ENCODE data around the gene EML6. TPM values are rescaled to one million over a fixed set of nuclear protein-coding genes. Genes with fewer than 3 reads are reported as not detected.

EML6 gene
- total RNA-seq, 1 experiment from 2014 or later: 5.2 TPM

- H3K4me3 Mint-ChIP-seq (ENCODE audit: unreplicated experiment): no peak overlapping the region
- no peak overlapping the region for H3K4me3 ChIP-seq (ENCODE audit: low read depth, low read length)
- DNase-seq: no peak
- intact Hi-C loops (cut with micrococcal nuclease; ENCODE audit: unreplicated experiment): no loop called here
- ChIA-PET POLR2A (no interaction called here), CTCF (no interaction called here)
- H3K27me3 ChIP-seq (replicated peaks; ENCODE audit: control insufficient read depth, insufficient read depth, low read length): no peaks in the 10 kb centered on the region
- no peaks in the 10 kb centered on the region for H3K4me1 ChIP-seq
- no TSS peak for BruUV-seq (replicated peaks)
- peaks cover 12% of the 10 kb centered on the region for H3K4me1 Mint-ChIP-seq (ENCODE audit: low read depth, unreplicated experiment)
- H3K27ac Mint-ChIP-seq (ENCODE audit: unreplicated experiment): no peak overlapping the region
- H3K27me3 Mint-ChIP-seq (ENCODE audit: insufficient read depth, unreplicated experiment): no peaks in the 10 kb centered on the region
- TF ChIP-seq, protein P1, sequence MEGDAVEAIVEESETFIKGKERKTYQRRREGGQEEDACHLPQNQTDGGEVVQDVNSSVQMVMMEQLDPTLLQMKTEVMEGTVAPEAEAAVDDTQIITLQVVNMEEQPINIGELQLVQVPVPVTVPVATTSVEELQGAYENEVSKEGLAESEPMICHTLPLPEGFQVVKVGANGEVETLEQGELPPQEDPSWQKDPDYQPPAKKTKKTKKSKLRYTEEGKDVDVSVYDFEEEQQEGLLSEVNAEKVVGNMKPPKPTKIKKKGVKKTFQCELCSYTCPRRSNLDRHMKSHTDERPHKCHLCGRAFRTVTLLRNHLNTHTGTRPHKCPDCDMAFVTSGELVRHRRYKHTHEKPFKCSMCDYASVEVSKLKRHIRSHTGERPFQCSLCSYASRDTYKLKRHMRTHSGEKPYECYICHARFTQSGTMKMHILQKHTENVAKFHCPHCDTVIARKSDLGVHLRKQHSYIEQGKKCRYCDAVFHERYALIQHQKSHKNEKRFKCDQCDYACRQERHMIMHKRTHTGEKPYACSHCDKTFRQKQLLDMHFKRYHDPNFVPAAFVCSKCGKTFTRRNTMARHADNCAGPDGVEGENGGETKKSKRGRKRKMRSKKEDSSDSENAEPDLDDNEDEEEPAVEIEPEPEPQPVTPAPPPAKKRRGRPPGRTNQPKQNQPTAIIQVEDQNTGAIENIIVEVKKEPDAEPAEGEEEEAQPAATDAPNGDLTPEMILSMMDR (IDR thresholded peaks at IDR 0.05; ENCODE audit: insufficient read depth in 1 of 2, low read depth in 1 of 2, low read length in 1 of 2, severe bottlenecking in 1 of 2, unreplicated experiment in 1 of 2): no peak
- no peaks in the 10 kb centered on the region for H3K9me3 ChIP-seq
- H3K36me3 ChIP-seq (ENCODE audit: control insufficient read depth, insufficient read depth, low read length): no peaks in the 10 kb centered on the region
- H3K9me3 Mint-ChIP-seq (ENCODE audit: unreplicated experiment): no peaks in the 10 kb centered on the region
- H3K36me3 Mint-ChIP-seq (ENCODE audit: insufficient read depth, unreplicated experiment): no peaks in the 10 kb centered on the region
Measured at GRCh38 chr2:54830546-54830945, 107.1 kb downstream of the EML6 start.

DNA sequence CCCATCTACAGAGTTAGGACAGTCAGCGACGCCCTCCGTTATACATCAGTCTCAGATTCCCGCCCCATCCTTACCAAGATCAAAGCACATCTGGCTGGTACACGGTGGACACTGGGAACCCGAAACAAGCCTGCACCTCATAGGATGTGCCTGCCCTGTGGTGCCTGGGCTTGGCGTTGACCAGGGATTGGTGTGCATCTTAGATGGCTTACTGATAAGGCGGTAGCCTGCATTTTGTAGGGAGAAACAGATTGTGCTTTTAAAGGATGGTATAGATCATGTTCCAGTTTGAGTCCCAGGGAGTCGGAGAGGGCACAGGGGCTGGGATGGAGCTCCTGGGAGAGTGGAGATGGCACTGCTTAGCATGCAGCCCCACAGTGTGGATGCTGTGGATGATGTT is 108.0 kb downstream of the EML6 start:
- BruUV-seq (replicated peaks): no TSS peak
- no peaks in the 10 kb centered on the region for H3K9me3 Mint-ChIP-seq (ENCODE audit: unreplicated experiment)
- DNase-seq: no peak
- H3K4me1 Mint-ChIP-seq (ENCODE audit: low read depth, unreplicated experiment): peaks cover 6% of the 10 kb centered on the region
- H3K36me3 Mint-ChIP-seq (ENCODE audit: insufficient read depth, unreplicated experiment): no peaks in the 10 kb centered on the region
- H3K27me3 Mint-ChIP-seq (ENCODE audit: insufficient read depth, unreplicated experiment): no peaks in the 10 kb centered on the region
- POLR2A ChIA-PET: no interaction called here
- intact Hi-C loops (cut with micrococcal nuclease; ENCODE audit: unreplicated experiment): no loop called here
- TF ChIP-seq, protein P1 (IDR thresholded peaks at IDR 0.05; ENCODE audit: insufficient read depth in 1 of 2, low read depth in 1 of 2, low read length in 1 of 2, severe bottlenecking in 1 of 2, unreplicated experiment in 1 of 2): no peak
- no peak overlapping the region for H3K4me3 Mint-ChIP-seq (ENCODE audit: unreplicated experiment)
- H3K9me3 ChIP-seq: no peaks in the 10 kb centered on the region
- H3K4me1 ChIP-seq: no peaks in the 10 kb centered on the region
- CTCF ChIA-PET: no interaction called here
- no peak overlapping the region for H3K27ac Mint-ChIP-seq (ENCODE audit: unreplicated experiment)
- no peaks in the 10 kb centered on the region for H3K36me3 ChIP-seq (ENCODE audit: control insufficient read depth, insufficient read depth, low read length)
- H3K27me3 ChIP-seq (replicated peaks; ENCODE audit: control insufficient read depth, insufficient read depth, low read length): no peaks in the 10 kb centered on the region
- no peak overlapping the region for H3K4me3 ChIP-seq (ENCODE audit: low read depth, low read length)

DNA sequence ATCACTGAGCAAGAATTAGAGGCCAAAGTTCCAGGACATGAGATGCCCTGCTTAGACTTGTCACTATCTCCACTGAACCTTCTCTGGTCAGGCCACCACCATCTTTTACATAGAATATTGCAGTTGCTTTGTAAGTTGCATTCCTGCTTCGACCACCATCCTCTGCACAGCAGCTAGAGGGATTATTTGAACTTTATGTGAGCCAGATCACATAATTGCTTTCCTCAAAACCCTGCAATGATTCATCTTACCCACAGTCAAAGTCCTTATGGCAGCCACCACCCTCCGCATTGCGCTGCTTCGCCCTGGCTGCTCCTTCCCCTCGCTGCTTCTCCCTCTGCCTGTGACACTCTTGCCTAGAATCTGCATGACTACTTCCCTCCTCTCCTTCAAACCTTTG is 111.3 kb downstream of the EML6 start:
- CTCF ChIA-PET: no interaction called here

More for the DNA sequence above, 111.3 kb downstream of the EML6 start:
- TF ChIP-seq, protein P1 (IDR thresholded peaks at IDR 0.05; ENCODE audit: insufficient read depth in 1 of 2, low read depth in 1 of 2, low read length in 1 of 2, severe bottlenecking in 1 of 2, unreplicated experiment in 1 of 2): no peak
- Mint-ChIP-seq H3K36me3 (ENCODE audit: insufficient read depth, unreplicated experiment) (no peaks in the 10 kb centered on the region), H3K9me3 (ENCODE audit: unreplicated experiment) (no peaks in the 10 kb centered on the region), H3K27ac (ENCODE audit: unreplicated experiment) (no peak overlapping the region), H3K4me1 (ENCODE audit: low read depth, unreplicated experiment) (peaks cover 6% of the 10 kb centered on the region), H3K27me3 (ENCODE audit: insufficient read depth, unreplicated experiment) (no peaks in the 10 kb centered on the region), H3K4me3 (ENCODE audit: unreplicated experiment) (no peak overlapping the region)
- Histone ChIP-seq H3K36me3 (ENCODE audit: control insufficient read depth, insufficient read depth, low read length) (no peaks in the 10 kb centered on the region), H3K27me3 (replicated peaks; ENCODE audit: control insufficient read depth, insufficient read depth, low read length) (no peaks in the 10 kb centered on the region), H3K4me3 (ENCODE audit: low read depth, low read length) (no peak overlapping the region), H3K4me1 (no peaks in the 10 kb centered on the region), H3K9me3 (no peaks in the 10 kb centered on the region)
- BruUV-seq (replicated peaks): no TSS peak
- DNase-seq: no peak
- intact Hi-C loops (cut with micrococcal nuclease; ENCODE audit: unreplicated experiment): loop anchor here (5.0 kb wide), 4 partner anchors 112 to 727 kb away; partner anchors contain the start of gene EML6
- POLR2A ChIA-PET: no interaction called here

Measured in Caco-2 (cell line).